Suprapubic skin (tissue), 4 donors: ENCODE results near the gene TIPIN. TPM values are rescaled to one million over a fixed set of nuclear protein-coding genes. Genes with fewer than 3 reads are reported as not detected.

Experiments used
- DNase-seq, 2 donors: peaks; one replicate each; pipeline ENCODE4 v3.0.0-alpha.2; 2019; ENCODE audit warnings: low spot score in 2 of 2
- H3K27ac ChIP-seq: fragments of 200-600 bp; sonication (generic); one replicate; pipeline ENCODE4 v1.5.1; 2019
- H3K27me3 ChIP-seq: fragments of 200-600 bp; sonication (generic); one replicate; pipeline ENCODE4 v1.5.1; 2019
- H3K36me3 ChIP-seq: fragments of 200-600 bp; sonication (generic); one replicate; pipeline ENCODE4 v1.5.1; 2019
- H3K4me1 ChIP-seq: fragments of 200-600 bp; sonication (generic); one replicate; pipeline ENCODE4 v1.5.1; 2019
- H3K4me3 ChIP-seq: fragments of 200-600 bp; sonication (generic); one replicate; pipeline ENCODE4 v1.5.1; 2019; ENCODE audit warnings: mild to moderate bottlenecking
- H3K9me3 ChIP-seq: fragments of 200-600 bp; sonication (generic); one replicate; pipeline ENCODE4 v1.5.1; 2019
- EP300 ChIP-seq: sonication (generic); formaldehyde crosslinking; IDR thresholded peaks from one replicate; pipeline ENCODE4 v1.6.1; 2017; ENCODE audit warnings: antibody characterized with exemption
- POLR2A ChIP-seq, 2 donors: fragments of 450-650 bp; IDR thresholded peaks; one replicate each; pipeline ENCODE4 v1.6.1; 2017; ENCODE audit warnings: antibody characterized with exemption in 2 of 2, mild to moderate bottlenecking in 2 of 2, moderate library complexity in 2 of 2
- POLR2AphosphoS5 ChIP-seq, 3 donors: sonication (generic); formaldehyde crosslinking; IDR thresholded peaks; one replicate each; pipeline ENCODE4 v1.6.1; 2017; ENCODE audit warnings: antibody characterized with exemption in 3 of 3
- WGBS: methylation state at CpG from one replicate; pipeline ENCODE4 v1.1.5; 2018; 5-methylcytosine and 5-hydroxymethylcytosine counted together
- total RNA-seq, 4 donors: library from RNA; depleted of rRNA; stranded (reverse); fragments of >200 nt; gene quantifications; one replicate each; pipeline ENCODE4 v1.1.0, GENCODE V29; 2016
- TF ChIP-seq, protein P1 (sequence below), 2 donors: fragments of 200-600 bp in 1 of 2; fragments of 450-650 bp in 1 of 2; sonication (generic) in 1 of 2; IDR thresholded peaks; one replicate each; pipeline ENCODE4 v1.5.1; 2016 to 2019; ENCODE audit warnings: antibody characterized with exemption in 2 of 2, mild to moderate bottlenecking in 1 of 2, moderate library complexity in 1 of 2

Gene TIPIN
- total RNA-seq, 4 donors from 2014 or later, result 4.8 to 8.2 (median 7.0) TPM

GRCh38 chr15:66292571-66293418 lies 63.7 kb downstream of the TIPIN start:
- H3K9me3 ChIP-seq, result no peaks in the 10 kb centered on the region
- peaks cover 61% of the 10 kb centered on the region for H3K4me1 ChIP-seq
- DNase-seq, result peak in 1 of 2 donors; percentile 78

GRCh38 chr15:66291816-66292570 lies 64.5 kb downstream of the TIPIN start:
- Histone ChIP-seq H3K9me3 (no peaks in the 10 kb centered on the region), H3K27ac (no peak overlapping the region), H3K4me1 (peaks cover 68% of the 10 kb centered on the region), H3K27me3 (no peaks in the 10 kb centered on the region), H3K36me3 (no peaks in the 10 kb centered on the region), H3K4me3 (no peak overlapping the region)
- TF ChIP-seq, protein P1, sequence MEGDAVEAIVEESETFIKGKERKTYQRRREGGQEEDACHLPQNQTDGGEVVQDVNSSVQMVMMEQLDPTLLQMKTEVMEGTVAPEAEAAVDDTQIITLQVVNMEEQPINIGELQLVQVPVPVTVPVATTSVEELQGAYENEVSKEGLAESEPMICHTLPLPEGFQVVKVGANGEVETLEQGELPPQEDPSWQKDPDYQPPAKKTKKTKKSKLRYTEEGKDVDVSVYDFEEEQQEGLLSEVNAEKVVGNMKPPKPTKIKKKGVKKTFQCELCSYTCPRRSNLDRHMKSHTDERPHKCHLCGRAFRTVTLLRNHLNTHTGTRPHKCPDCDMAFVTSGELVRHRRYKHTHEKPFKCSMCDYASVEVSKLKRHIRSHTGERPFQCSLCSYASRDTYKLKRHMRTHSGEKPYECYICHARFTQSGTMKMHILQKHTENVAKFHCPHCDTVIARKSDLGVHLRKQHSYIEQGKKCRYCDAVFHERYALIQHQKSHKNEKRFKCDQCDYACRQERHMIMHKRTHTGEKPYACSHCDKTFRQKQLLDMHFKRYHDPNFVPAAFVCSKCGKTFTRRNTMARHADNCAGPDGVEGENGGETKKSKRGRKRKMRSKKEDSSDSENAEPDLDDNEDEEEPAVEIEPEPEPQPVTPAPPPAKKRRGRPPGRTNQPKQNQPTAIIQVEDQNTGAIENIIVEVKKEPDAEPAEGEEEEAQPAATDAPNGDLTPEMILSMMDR (IDR thresholded peaks at IDR 0.05), result no peak
- TF ChIP-seq POLR2A (IDR thresholded peaks at IDR 0.05) (no peak), EP300 (no peak), POLR2AphosphoS5 (IDR thresholded peaks at IDR 0.05) (no peak)
- no peak for DNase-seq
- 72% methylated on average over 6 of the region's 6 CpGs for whole genome bisulfite sequencing

More at GRCh38 chr15:66292571-66293418, 63.7 kb downstream of the TIPIN start:
- Histone ChIP-seq H3K27me3 (no peaks in the 10 kb centered on the region), H3K36me3 (no peaks in the 10 kb centered on the region), H3K4me3 (peak overlapping the region; percentile 56), H3K27ac (peak overlapping the region; percentile 93)
- 18% methylated on average over 21 of the region's 22 CpGs for WGBS
- TF ChIP-seq POLR2A (IDR thresholded peaks at IDR 0.05) (no peak), POLR2AphosphoS5 (IDR thresholded peaks at IDR 0.05) (no peak), EP300 (no peak)
- TF ChIP-seq, protein P1 (IDR thresholded peaks at IDR 0.05), result no peak

DNA sequence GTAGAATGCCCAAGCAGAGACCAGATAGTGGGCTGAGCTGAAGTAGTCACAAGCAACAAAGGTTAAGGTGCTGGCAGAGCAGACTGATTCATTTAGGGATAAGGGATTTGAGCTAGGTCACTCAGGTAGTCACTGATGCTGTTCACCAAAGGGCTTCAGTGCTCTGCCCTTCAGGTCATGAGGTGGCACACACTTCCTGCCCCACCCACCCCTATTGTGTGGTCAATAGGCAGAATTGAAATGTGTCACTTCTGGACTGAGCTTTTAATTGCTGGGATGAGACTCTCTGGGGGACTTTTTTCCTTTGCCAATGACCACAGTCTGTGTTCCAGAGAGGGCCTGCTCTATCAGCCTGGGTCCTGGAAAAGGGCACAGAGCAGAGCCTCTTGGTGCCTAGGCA lies 66.0 kb downstream of the TIPIN start:
- no peak for DNase-seq
- Histone ChIP-seq H3K27ac (no peak overlapping the region), H3K36me3 (no peaks in the 10 kb centered on the region), H3K9me3 (no peaks in the 10 kb centered on the region), H3K27me3 (no peaks in the 10 kb centered on the region), H3K4me1 (peaks cover 64% of the 10 kb centered on the region), H3K4me3 (no peak overlapping the region)
- TF ChIP-seq POLR2AphosphoS5 (IDR thresholded peaks at IDR 0.05) (no peak), EP300 (no peak), POLR2A (IDR thresholded peaks at IDR 0.05) (no peak)
- TF ChIP-seq, protein P1 (IDR thresholded peaks at IDR 0.05), result no peak

DNA sequence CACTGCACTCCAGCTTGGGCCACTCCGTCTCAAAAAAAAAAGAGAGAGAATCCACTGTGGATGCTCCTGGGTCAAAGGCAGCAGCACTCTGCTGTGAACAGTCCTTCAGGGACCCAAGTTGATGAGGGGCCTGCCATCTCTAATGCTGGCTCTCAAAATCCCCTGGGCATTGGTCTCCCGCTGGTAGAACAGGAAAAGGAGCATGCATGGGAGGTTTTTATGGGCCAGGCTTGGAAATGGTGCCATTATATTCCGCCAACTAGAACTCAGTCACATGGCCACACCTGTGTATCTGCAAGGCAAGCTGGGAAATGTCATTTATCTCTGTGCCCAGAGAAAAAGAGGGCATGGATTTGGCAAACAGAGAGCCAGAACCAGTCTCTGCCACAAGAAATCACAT lies 66.5 kb downstream of the TIPIN start:
- Histone ChIP-seq H3K27ac (no peak overlapping the region), H3K36me3 (no peaks in the 10 kb centered on the region), H3K4me3 (no peak overlapping the region), H3K4me1 (peaks cover 59% of the 10 kb centered on the region), H3K9me3 (no peaks in the 10 kb centered on the region), H3K27me3 (no peaks in the 10 kb centered on the region)
- no peak for DNase-seq
- TF ChIP-seq POLR2AphosphoS5 (IDR thresholded peaks at IDR 0.05) (no peak), POLR2A (IDR thresholded peaks at IDR 0.05) (no peak), EP300 (no peak)
- TF ChIP-seq, protein P1 (IDR thresholded peaks at IDR 0.05), result no peak
- 71% methylated on average over 3 of the region's 3 CpGs for WGBS
